ENCODE results near the gene FXYD7. TPM values are rescaled to one million over a fixed set of nuclear protein-coding genes. Genes with fewer than 3 reads are reported as not detected.

Gene FXYD7
- total RNA-seq, 1 experiment from 2014 or later, result 0.71 TPM

DNA sequence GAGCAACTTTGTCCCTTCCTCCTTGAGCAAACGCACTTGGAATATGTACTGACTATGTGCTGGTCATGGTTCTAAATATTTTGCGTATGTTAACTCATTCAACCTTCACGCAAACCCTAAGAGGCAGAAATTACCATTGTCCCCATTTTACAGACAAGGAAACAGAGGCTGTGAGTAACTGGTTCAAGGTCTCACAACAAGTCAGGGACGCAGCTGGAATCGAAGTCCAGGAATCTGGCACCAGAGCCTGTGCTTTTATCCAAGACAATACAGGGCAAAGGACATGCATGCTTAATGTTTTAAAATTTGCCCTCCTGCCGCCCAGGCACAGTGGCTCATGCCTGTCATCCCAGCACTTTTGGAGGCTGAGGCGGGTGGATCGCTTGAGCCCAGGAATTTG is 16.6 kb downstream of the FXYD7 start:
- H3K4me2 ChIP-seq (ENCODE audit: low read length), result no peak overlapping the region
- intact Hi-C loops (cut with micrococcal nuclease), result loop anchor here (5.0 kb wide), 1 partner anchor 88 kb away; the partner anchor contains the start of gene LSR
- ChIA-PET CTCF (no interaction called here), POLR2A (no interaction called here), RAD21 (ENCODE audit: low non-redundant PET in 1 of 2, low total read pairs in 2 of 2, uncharacterized antibody in 2 of 2, unreplicated experiment in 2 of 2) (no interaction called here)
- no peaks in the 10 kb centered on the region for H3K9me2 ChIP-seq (ENCODE audit: insufficient read depth)
- H3K27ac ChIP-seq (ENCODE audit: low read depth, low read length), result no peak overlapping the region
- H4K20me1 ChIP-seq (ENCODE audit: insufficient read depth), result no peaks in the 10 kb centered on the region
- no TSS peak for BruUV-seq (replicated peaks)
- ATAC-seq (no peak), DNase-seq (ENCODE audit: low read depth, low spot score) (no peak)
- peaks cover 0 to 4% of the 10 kb centered on the region in 2 experiments; a peak in 1 of 4 replicates for H3K9me3 ChIP-seq (ENCODE audit: control insufficient read depth in 1 of 2, insufficient read depth in 1 of 2, low read depth in 1 of 2, low read length in 2 of 2)
- peaks cover 28 to 50% of the 10 kb centered on the region in 2 experiments for H3K4me1 ChIP-seq (ENCODE audit: control insufficient read depth in 1 of 2, insufficient read depth in 2 of 2, low read length in 2 of 2)
- no peak overlapping the region for H2AFZ ChIP-seq (ENCODE audit: low read depth, low read length, poor library complexity, severe bottlenecking)
- H3K27me3 ChIP-seq (ENCODE audit: insufficient read depth, low read length), result no peaks in the 10 kb centered on the region
- peaks cover 13 to 58% of the 10 kb centered on the region in 2 experiments for H3K36me3 ChIP-seq (ENCODE audit: control insufficient read depth in 1 of 2, insufficient read depth in 2 of 2, low read length in 2 of 2)
- peaks cover 27% of the 10 kb centered on the region; the same call in 1 of the 2 replicates for H3K79me2 ChIP-seq (ENCODE audit: insufficient read depth, low read length)
- TF ChIP-seq CBX3 (IDR thresholded peaks at IDR 0.05; ENCODE audit: low read depth), result no peak
- TF ChIP-seq, protein P1, sequence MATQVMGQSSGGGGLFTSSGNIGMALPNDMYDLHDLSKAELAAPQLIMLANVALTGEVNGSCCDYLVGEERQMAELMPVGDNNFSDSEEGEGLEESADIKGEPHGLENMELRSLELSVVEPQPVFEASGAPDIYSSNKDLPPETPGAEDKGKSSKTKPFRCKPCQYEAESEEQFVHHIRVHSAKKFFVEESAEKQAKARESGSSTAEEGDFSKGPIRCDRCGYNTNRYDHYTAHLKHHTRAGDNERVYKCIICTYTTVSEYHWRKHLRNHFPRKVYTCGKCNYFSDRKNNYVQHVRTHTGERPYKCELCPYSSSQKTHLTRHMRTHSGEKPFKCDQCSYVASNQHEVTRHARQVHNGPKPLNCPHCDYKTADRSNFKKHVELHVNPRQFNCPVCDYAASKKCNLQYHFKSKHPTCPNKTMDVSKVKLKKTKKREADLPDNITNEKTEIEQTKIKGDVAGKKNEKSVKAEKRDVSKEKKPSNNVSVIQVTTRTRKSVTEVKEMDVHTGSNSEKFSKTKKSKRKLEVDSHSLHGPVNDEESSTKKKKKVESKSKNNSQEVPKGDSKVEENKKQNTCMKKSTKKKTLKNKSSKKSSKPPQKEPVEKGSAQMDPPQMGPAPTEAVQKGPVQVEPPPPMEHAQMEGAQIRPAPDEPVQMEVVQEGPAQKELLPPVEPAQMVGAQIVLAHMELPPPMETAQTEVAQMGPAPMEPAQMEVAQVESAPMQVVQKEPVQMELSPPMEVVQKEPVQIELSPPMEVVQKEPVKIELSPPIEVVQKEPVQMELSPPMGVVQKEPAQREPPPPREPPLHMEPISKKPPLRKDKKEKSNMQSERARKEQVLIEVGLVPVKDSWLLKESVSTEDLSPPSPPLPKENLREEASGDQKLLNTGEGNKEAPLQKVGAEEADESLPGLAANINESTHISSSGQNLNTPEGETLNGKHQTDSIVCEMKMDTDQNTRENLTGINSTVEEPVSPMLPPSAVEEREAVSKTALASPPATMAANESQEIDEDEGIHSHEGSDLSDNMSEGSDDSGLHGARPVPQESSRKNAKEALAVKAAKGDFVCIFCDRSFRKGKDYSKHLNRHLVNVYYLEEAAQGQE (IDR thresholded peaks at IDR 0.05; ENCODE audit: low read depth), result no peak
- no peak for TF ChIP-seq ZNF274 (IDR thresholded peaks at IDR 0.05; ENCODE audit: low read depth, low read length)
- TF ChIP-seq, protein P2, sequence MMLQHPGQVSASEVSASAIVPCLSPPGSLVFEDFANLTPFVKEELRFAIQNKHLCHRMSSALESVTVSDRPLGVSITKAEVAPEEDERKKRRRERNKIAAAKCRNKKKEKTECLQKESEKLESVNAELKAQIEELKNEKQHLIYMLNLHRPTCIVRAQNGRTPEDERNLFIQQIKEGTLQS (IDR thresholded peaks at IDR 0.05), result no peak
- TF ChIP-seq ELF1 (IDR thresholded peaks at IDR 0.05; ENCODE audit: borderline replicate concordance, low read depth), result no peak
- no peak for TF ChIP-seq SRF (IDR thresholded peaks at IDR 0.05; ENCODE audit: low read depth)
- no peak for TF ChIP-seq EZH2 (IDR thresholded peaks at IDR 0.05)
- TF ChIP-seq RAD21 (IDR thresholded peaks at IDR 0.05; ENCODE audit: low read depth), result no peak
- TF ChIP-seq, protein P3, sequence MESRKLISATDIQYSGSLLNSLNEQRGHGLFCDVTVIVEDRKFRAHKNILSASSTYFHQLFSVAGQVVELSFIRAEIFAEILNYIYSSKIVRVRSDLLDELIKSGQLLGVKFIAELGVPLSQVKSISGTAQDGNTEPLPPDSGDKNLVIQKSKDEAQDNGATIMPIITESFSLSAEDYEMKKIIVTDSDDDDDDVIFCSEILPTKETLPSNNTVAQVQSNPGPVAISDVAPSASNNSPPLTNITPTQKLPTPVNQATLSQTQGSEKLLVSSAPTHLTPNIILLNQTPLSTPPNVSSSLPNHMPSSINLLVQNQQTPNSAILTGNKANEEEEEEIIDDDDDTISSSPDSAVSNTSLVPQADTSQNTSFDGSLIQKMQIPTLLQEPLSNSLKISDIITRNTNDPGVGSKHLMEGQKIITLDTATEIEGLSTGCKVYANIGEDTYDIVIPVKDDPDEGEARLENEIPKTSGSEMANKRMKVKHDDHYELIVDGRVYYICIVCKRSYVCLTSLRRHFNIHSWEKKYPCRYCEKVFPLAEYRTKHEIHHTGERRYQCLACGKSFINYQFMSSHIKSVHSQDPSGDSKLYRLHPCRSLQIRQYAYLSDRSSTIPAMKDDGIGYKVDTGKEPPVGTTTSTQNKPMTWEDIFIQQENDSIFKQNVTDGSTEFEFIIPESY (IDR thresholded peaks at IDR 0.05; ENCODE audit: extremely low read depth, insufficient replicate concordance, low read length), result no peak
- TF ChIP-seq YY1 (IDR thresholded peaks at IDR 0.05; ENCODE audit: extremely low read depth, insufficient replicate concordance, low read depth, low read length), result no peak
- no peak for TF ChIP-seq SIN3A (IDR thresholded peaks at IDR 0.05; ENCODE audit: low read depth)
- TF ChIP-seq EGR1 (IDR thresholded peaks at IDR 0.05; ENCODE audit: low read depth), result no peak
- H3K4me3 ChIP-seq (replicated peaks in 1 of 2; ENCODE audit: low read depth in 1 of 2, low read length in 2 of 2), result no peak overlapping the region
- H3K9ac ChIP-seq (ENCODE audit: low read length), result no peak overlapping the region

Data from HCT116 (cell line).